Endothelial cell of umbilical vein (primary cell): ENCODE results near the gene KIFC3. TPM values are rescaled to one million over a fixed set of nuclear protein-coding genes. Genes with fewer than 3 reads are reported as not detected.

Experiments used
- BruUV-seq: library from RNA; stranded (reverse); fragments of 400-500 nt; replicated peaks from 2 replicates; lab custom pipeline; 2021; lab: Mats Ljungman, UMichigan
- CTCF ChIA-PET: fragments of 300-600, 350-600 bp; sonication (Branson Sonifier 250); formaldehyde crosslinking; loops from one replicate; lab custom pipeline; 2021; ENCODE audit warnings: antibody characterized with exemption, inconsistent platforms; lab: Charles Lee
- POLR2A ChIA-PET: fragments of 300-600, 350-600 bp; sonication (Branson Sonifier 250); formaldehyde crosslinking; loops from one replicate; lab custom pipeline; 2021; ENCODE audit warnings: antibody characterized with exemption, inconsistent platforms; lab: Charles Lee
- DNase-seq: peaks from one replicate; pipeline ENCODE4 v3.0.0-alpha.2; 2011; ENCODE audit warnings: low read depth, low spot score
- FAIRE-seq: peaks from 2 replicates; lab custom pipeline; 2011; peaks lifted over from hg19 to GRCh38; lab: Jason Lieb, UNC
- H2AFZ ChIP-seq: 2 replicates; pipeline ENCODE4 v1.6.0; 2012; ENCODE audit warnings: low read depth, low read length, control low read depth, inconsistent platforms
- H3K27ac ChIP-seq: 2 replicates; pipeline ENCODE4 v1.5.1; 2011; ENCODE audit warnings: low read depth, mild to moderate bottlenecking, control low read depth, low read length, moderate library complexity; ENCODE audit not compliant: insufficient read depth
- H3K27me3 ChIP-seq, 2 experiments: 2 replicates each; pipeline versions ENCODE4 v1.6.0 to v1.6.1; 2011; ENCODE audit warnings: low read length in 2 of 2, mixed read lengths in 1 of 2; ENCODE audit not compliant: control insufficient read depth in 2 of 2, insufficient read depth in 2 of 2
- H3K36me3 ChIP-seq, 2 experiments: 2 replicates in 1 of 2; 3 replicates in 1 of 2; pipeline ENCODE4 v1.5.1; 2011; ENCODE audit warnings: low read length in 2 of 2, mild to moderate bottlenecking in 1 of 2, moderate library complexity in 1 of 2; ENCODE audit not compliant: control insufficient read depth in 2 of 2, insufficient read depth in 2 of 2; ENCODE audit errors: extremely low read depth in 1 of 2
- H3K4me1 ChIP-seq: 3 replicates; pipeline ENCODE4 v1.5.1; 2011; ENCODE audit warnings: mild to moderate bottlenecking, low read length; ENCODE audit not compliant: control insufficient read depth, insufficient read depth; ENCODE audit errors: extremely low read depth
- H3K4me2 ChIP-seq: 2 replicates; pipeline ENCODE4 v1.6.1; 2011; ENCODE audit warnings: low read length, control low read depth, mixed read lengths; ENCODE audit not compliant: insufficient read depth
- H3K4me3 ChIP-seq, 3 experiments: fragments of 200-600 bp in 1 of 3; sonication (generic), shearing (Covaris generic) in 1 of 3; replicated peaks in 1 of 3; 2 replicates each; pipeline ENCODE4 v1.5.1; 2011 to 2016; ENCODE audit warnings: control low read depth in 3 of 3, low read length in 3 of 3, mild to moderate bottlenecking in 2 of 3, inconsistent platforms in 1 of 3, low read depth in 1 of 3, moderate library complexity in 1 of 3; ENCODE audit not compliant: insufficient read depth in 1 of 3
- H3K79me2 ChIP-seq: 2 replicates; pipeline ENCODE4 v1.6.0; 2012; ENCODE audit warnings: low read length, inconsistent platforms; ENCODE audit not compliant: control insufficient read depth, insufficient read depth
- H3K9ac ChIP-seq: replicated peaks from 2 replicates; pipeline ENCODE3; 2011; ENCODE audit warnings: low read length, control low read depth; ENCODE audit not compliant: insufficient read depth; ENCODE audit errors: extremely low read depth
- H3K9me1 ChIP-seq: replicated peaks from 3 replicates; pipeline ENCODE4 v1.6.0; 2011; ENCODE audit warnings: mild to moderate bottlenecking, low read length; ENCODE audit not compliant: control insufficient read depth, insufficient read depth; ENCODE audit errors: extremely low read depth
- H3K9me3 ChIP-seq: replicated peaks from 2 replicates; pipeline ENCODE4 v1.5.1; 2012; ENCODE audit warnings: low read length, inconsistent platforms; ENCODE audit not compliant: control insufficient read depth, insufficient read depth
- H4K20me1 ChIP-seq: replicated peaks from 2 replicates; pipeline ENCODE3; 2011; ENCODE audit warnings: mild to moderate bottlenecking, low read length; ENCODE audit not compliant: control insufficient read depth, insufficient read depth; ENCODE audit errors: extremely low read depth
- EZH2 ChIP-seq: IDR thresholded peaks from 2 replicates; pipeline ENCODE4 v1.6.1; 2012; ENCODE audit warnings: borderline replicate concordance, low read depth, mild to moderate bottlenecking, moderate library complexity, low read length, inconsistent platforms; ENCODE audit not compliant: severe bottlenecking
- FOS ChIP-seq: IDR thresholded peaks from 2 replicates; pipeline ENCODE4 v1.6.1; 2011; ENCODE audit warnings: mild to moderate bottlenecking, low read length, moderate library complexity, borderline replicate concordance; ENCODE audit not compliant: insufficient read depth
- GATA2 ChIP-seq: IDR thresholded peaks from 2 replicates; pipeline ENCODE4 v1.7.0; 2011; ENCODE audit warnings: low read depth, mild to moderate bottlenecking, moderate library complexity, mixed read lengths, low read length; ENCODE audit not compliant: insufficient read length, insufficient read depth
- JUN ChIP-seq: IDR thresholded peaks from 2 replicates; pipeline ENCODE4 v1.6.1; 2011; ENCODE audit warnings: borderline replicate concordance, low read depth; ENCODE audit not compliant: insufficient read length, insufficient read depth
- MAX ChIP-seq: IDR thresholded peaks from 2 replicates; pipeline ENCODE4 v1.6.1; 2011; ENCODE audit not compliant: insufficient read depth, insufficient read length
- MYC ChIP-seq: IDR thresholded peaks from one replicate; pipeline ENCODE4 v1.6.1; 2011; ENCODE audit warnings: mild to moderate bottlenecking, low read depth, low read length
- POLR2A ChIP-seq: IDR thresholded peaks from 2 replicates; pipeline ENCODE4 v1.6.1; 2012; ENCODE audit warnings: low read depth, mild to moderate bottlenecking, control low read depth, low read length
- POLR2AphosphoS5 ChIP-seq: IDR thresholded peaks from 2 replicates; pipeline ENCODE4 v1.6.1; 2012; ENCODE audit warnings: low read depth, mild to moderate bottlenecking, control low read depth, low read length, moderate library complexity; ENCODE audit not compliant: insufficient read depth
- dilution Hi-C: fragments of 300-500 bp; cut with MboI; formaldehyde crosslinking; loops from one replicate; pipeline ENCODE4 v1.15.0; 2019; ENCODE audit warnings: low sequenced_read_pairs; ENCODE audit not compliant: extremely low pct_ligation_motif_present
- intact Hi-C: fragments of 100-400 bp; cut with micrococcal nuclease; formaldehyde crosslinking; loops from one replicate; pipeline ENCODE4 v1.10.0; 2022
- polyA plus RNA-seq, 4 experiments: library from polyadenylated mRNA; depleted of rRNA in 3 of 4; stranded (reverse) in 3 of 4; unstranded in 1 of 4; fragments of >200 nt; gene quantifications; 2 replicates each; pipeline versions ENCODE4 v1.2.1 to v1.2.3, GENCODE V29; 2011 to 2012; ENCODE audit warnings: missing spikeins in 1 of 4
- total RNA-seq: library from RNA; stranded (reverse); gene quantifications from 2 replicates; pipeline ENCODE4 v1.2.3, GENCODE V29; 2021
- TF ChIP-seq, protein P1 (sequence below), 2 donors: IDR thresholded peaks; 1 replicate in 1 of 2; 2 replicates in 1 of 2; pipeline ENCODE4 v1.5.1; 2011; ENCODE audit warnings: low read length in 2 of 2, mild to moderate bottlenecking in 2 of 2, moderate library complexity in 2 of 2, control low read depth in 1 of 2, inconsistent platforms in 1 of 2, low read depth in 1 of 2; ENCODE audit not compliant: insufficient read depth in 1 of 2; ENCODE audit errors: extremely low read depth in 1 of 2

Gene KIFC3
- total and polyA plus RNA-seq, 2 donors (not counting 3 experiments of a cell fraction or from before 2014, with no cell fraction given), result 36.3 to 62.2 TPM

DNA sequence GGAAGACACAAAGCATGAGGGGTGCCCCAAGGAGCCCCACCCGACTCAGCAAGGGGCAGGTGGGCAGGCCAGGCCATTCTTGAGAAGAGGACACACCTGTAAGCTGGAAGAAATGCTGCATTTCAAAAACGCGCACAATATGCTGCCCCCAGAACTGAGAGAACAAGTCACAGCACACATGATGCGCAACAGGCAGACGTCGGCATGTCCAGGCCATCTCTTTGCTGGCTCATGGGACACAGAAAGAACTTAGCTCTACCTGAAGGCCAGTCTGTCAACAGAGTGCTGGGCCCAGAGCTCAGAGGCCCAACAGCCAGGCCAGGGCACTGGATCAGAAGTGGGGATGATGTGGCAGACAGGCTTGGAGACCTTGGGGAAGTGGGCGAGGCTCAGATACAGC lies 18.0 kb downstream of the KIFC3 start:
- H3K36me3 ChIP-seq, result peaks cover 0 to 27% of the 10 kb centered on the region in 2 experiments
- no peak for FAIRE-seq
- intact Hi-C loops, result no loop called here
- no peaks in the 10 kb centered on the region for H4K20me1 ChIP-seq
- no peak overlapping the region for H2AFZ ChIP-seq
- no peaks in the 10 kb centered on the region for H3K79me2 ChIP-seq
- CTCF ChIA-PET, result interaction anchor here (1.4 to 1.6 kb wide), 2 partner anchors 10 to 18 kb away, joined by 3 to 4 read pairs; partner anchors contain the start of gene KIFC3
- H3K4me1 ChIP-seq, result peaks cover 2% of the 10 kb centered on the region
- H3K9me1 ChIP-seq, result no peaks in the 10 kb centered on the region
- dilution Hi-C loops, result no loop called here
- H3K27ac ChIP-seq, result no peak overlapping the region
- no TSS peak for BruUV-seq
- POLR2A ChIA-PET, result no interaction called here
- H3K9ac ChIP-seq, result no peak overlapping the region
- TF ChIP-seq EZH2 (no peak), GATA2 (no peak), POLR2AphosphoS5 (no peak), POLR2A (no peak), MYC (no peak), JUN (no peak), FOS (no peak), MAX (no peak)
- TF ChIP-seq, protein P1, sequence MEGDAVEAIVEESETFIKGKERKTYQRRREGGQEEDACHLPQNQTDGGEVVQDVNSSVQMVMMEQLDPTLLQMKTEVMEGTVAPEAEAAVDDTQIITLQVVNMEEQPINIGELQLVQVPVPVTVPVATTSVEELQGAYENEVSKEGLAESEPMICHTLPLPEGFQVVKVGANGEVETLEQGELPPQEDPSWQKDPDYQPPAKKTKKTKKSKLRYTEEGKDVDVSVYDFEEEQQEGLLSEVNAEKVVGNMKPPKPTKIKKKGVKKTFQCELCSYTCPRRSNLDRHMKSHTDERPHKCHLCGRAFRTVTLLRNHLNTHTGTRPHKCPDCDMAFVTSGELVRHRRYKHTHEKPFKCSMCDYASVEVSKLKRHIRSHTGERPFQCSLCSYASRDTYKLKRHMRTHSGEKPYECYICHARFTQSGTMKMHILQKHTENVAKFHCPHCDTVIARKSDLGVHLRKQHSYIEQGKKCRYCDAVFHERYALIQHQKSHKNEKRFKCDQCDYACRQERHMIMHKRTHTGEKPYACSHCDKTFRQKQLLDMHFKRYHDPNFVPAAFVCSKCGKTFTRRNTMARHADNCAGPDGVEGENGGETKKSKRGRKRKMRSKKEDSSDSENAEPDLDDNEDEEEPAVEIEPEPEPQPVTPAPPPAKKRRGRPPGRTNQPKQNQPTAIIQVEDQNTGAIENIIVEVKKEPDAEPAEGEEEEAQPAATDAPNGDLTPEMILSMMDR (IDR thresholded peaks at IDR 0.05; ENCODE audit: extremely low read depth in 1 of 2, insufficient read depth in 1 of 2, low read depth in 1 of 2, low read length in 2 of 2), result no peak
- no peaks in the 10 kb centered on the region for H3K9me3 ChIP-seq
- H3K4me2 ChIP-seq, result no peak overlapping the region
- DNase-seq, result no peak
- H3K4me3 ChIP-seq, result no peak overlapping the region
- H3K27me3 ChIP-seq, result no peaks in the 10 kb centered on the region
